ENCODE data around the gene NELFCD.

DNA sequence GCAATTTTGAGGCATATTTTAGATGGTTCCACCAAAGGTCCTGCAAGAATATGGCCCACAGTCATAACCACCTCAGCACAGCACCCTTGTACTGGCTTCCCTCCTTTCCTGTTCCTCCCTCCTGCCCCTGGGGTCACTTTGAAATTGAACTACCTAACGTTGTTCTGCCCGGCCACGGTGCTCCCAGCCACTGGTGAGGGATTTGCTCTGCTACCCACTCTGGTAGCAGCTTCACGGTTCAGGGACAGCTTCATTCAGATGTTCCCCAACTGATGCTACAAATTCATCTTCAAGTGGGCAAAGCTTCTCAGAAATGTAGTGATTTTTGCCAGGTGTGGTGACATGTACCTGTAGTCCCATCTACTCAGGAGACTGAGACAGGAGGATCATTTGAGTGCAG, 7.9 kb upstream of the NELFCD start:
- TF ChIP-seq, protein P1, sequence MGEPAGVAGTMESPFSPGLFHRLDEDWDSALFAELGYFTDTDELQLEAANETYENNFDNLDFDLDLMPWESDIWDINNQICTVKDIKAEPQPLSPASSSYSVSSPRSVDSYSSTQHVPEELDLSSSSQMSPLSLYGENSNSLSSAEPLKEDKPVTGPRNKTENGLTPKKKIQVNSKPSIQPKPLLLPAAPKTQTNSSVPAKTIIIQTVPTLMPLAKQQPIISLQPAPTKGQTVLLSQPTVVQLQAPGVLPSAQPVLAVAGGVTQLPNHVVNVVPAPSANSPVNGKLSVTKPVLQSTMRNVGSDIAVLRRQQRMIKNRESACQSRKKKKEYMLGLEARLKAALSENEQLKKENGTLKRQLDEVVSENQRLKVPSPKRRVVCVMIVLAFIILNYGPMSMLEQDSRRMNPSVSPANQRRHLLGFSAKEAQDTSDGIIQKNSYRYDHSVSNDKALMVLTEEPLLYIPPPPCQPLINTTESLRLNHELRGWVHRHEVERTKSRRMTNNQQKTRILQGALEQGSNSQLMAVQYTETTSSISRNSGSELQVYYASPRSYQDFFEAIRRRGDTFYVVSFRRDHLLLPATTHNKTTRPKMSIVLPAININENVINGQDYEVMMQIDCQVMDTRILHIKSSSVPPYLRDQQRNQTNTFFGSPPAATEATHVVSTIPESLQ (CRISPR knock-in tag; IDR thresholded peaks at IDR 0.05), result no peak
- TF ChIP-seq, protein P2, sequence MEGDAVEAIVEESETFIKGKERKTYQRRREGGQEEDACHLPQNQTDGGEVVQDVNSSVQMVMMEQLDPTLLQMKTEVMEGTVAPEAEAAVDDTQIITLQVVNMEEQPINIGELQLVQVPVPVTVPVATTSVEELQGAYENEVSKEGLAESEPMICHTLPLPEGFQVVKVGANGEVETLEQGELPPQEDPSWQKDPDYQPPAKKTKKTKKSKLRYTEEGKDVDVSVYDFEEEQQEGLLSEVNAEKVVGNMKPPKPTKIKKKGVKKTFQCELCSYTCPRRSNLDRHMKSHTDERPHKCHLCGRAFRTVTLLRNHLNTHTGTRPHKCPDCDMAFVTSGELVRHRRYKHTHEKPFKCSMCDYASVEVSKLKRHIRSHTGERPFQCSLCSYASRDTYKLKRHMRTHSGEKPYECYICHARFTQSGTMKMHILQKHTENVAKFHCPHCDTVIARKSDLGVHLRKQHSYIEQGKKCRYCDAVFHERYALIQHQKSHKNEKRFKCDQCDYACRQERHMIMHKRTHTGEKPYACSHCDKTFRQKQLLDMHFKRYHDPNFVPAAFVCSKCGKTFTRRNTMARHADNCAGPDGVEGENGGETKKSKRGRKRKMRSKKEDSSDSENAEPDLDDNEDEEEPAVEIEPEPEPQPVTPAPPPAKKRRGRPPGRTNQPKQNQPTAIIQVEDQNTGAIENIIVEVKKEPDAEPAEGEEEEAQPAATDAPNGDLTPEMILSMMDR (IDR thresholded peaks at IDR 0.05 in 2 of 3, conservative IDR thresholded peaks at IDR 0.05 in 1 of 3; ENCODE audit: insufficient read depth in 2 of 3, low read depth in 1 of 3, low read length in 3 of 3), result no peak
- TF ChIP-seq FOXM1 (IDR thresholded peaks at IDR 0.05; ENCODE audit: low read depth) (no peak), FOXM1 (CRISPR knock-in tag; IDR thresholded peaks at IDR 0.05; ENCODE audit: low read depth) (no peak), ZNF766 (CRISPR knock-in tag; conservative IDR thresholded peaks at IDR 0.05) (no peak), POLR2A (conservative IDR thresholded peaks at IDR 0.05) (no peak), COPS2 (conservative IDR thresholded peaks at IDR 0.05) (no peak)
